HEK293 (cell line): ENCODE data around the gene TMEM174.

ENCODE experiments used
- EGR2 ChIP-seq: fragments of 450-650 bp; formaldehyde crosslinking; IDR thresholded peaks from 2 replicates; pipeline ENCODE4 v1.5.1; 2016; ENCODE audit warnings: low read depth, missing biosample characterization, missing genetic modification characterization
- FEZF1 ChIP-seq: fragments of 450-650 bp; formaldehyde crosslinking; IDR thresholded peaks from 2 replicates; pipeline ENCODE4 v1.5.1; 2016; ENCODE audit warnings: missing biosample characterization, missing genetic modification characterization
- GLI2 ChIP-seq: fragments of 450-650 bp; formaldehyde crosslinking; IDR thresholded peaks from 2 replicates; pipeline ENCODE4; 2017; ENCODE audit warnings: missing biosample characterization, missing genetic modification characterization, low read depth, borderline replicate concordance
- HIC1 ChIP-seq: fragments of 450-650 bp; formaldehyde crosslinking; IDR thresholded peaks from 2 replicates; pipeline ENCODE4 v1.5.1; 2016; ENCODE audit warnings: missing biosample characterization, missing genetic modification characterization
- HOXD13 ChIP-seq: sonication (generic); formaldehyde crosslinking; IDR thresholded peaks from 2 replicates; pipeline ENCODE4 v1.8.0; 2022; ENCODE audit warnings: missing genetic modification reagents, borderline replicate concordance
- SCRT1 ChIP-seq: fragments of 450-650 bp; formaldehyde crosslinking; IDR thresholded peaks from 2 replicates; pipeline ENCODE4 v1.5.1; 2016; ENCODE audit warnings: missing biosample characterization, missing genetic modification characterization, borderline replicate concordance
- TSHZ1 ChIP-seq: fragments of 450-650 bp; formaldehyde crosslinking; IDR thresholded peaks from 2 replicates; pipeline ENCODE4 v1.5.1; 2016; ENCODE audit warnings: missing biosample characterization, missing genetic modification characterization, borderline replicate concordance
- ZFHX2 ChIP-seq: fragments of 450-650 bp; formaldehyde crosslinking; conservative IDR thresholded peaks from 2 replicates; pipeline ENCODE4 v1.5.1; 2016; ENCODE audit warnings: missing biosample characterization, missing genetic modification characterization
- ZNF140 ChIP-seq: fragments of 450-650 bp; formaldehyde crosslinking; IDR thresholded peaks from 2 replicates; pipeline ENCODE4 v1.5.1; 2016; ENCODE audit warnings: missing biosample characterization, missing genetic modification characterization
- ZNF175 ChIP-seq: fragments of 450-650 bp; formaldehyde crosslinking; IDR thresholded peaks from 2 replicates; pipeline ENCODE4 v1.5.1; 2016; ENCODE audit warnings: missing biosample characterization, missing genetic modification characterization
- ZNF335 ChIP-seq: fragments of 450-650 bp; formaldehyde crosslinking; conservative IDR thresholded peaks from 2 replicates; pipeline ENCODE4 v1.5.1; 2016; ENCODE audit warnings: missing biosample characterization, missing genetic modification characterization
- ZNF398 ChIP-seq: fragments of 450-650 bp; formaldehyde crosslinking; IDR thresholded peaks from 2 replicates; pipeline ENCODE4 v1.5.1; 2017; ENCODE audit warnings: missing biosample characterization, missing genetic modification characterization
- ZNF510 ChIP-seq: fragments of 450-650 bp; formaldehyde crosslinking; IDR thresholded peaks from 2 replicates; pipeline ENCODE4 v1.5.1; 2018; ENCODE audit warnings: mild to moderate bottlenecking, missing genetic modification characterization, missing biosample characterization; ENCODE audit not compliant: insufficient replicate concordance
- ZNF555 ChIP-seq: fragments of 450-650 bp; formaldehyde crosslinking; conservative IDR thresholded peaks from 2 replicates; pipeline ENCODE4 v1.5.1; 2017; ENCODE audit warnings: missing biosample characterization, mild to moderate bottlenecking, missing genetic modification characterization, inconsistent platforms
- ZNF560 ChIP-seq: fragments of 450-650 bp; formaldehyde crosslinking; IDR thresholded peaks from 2 replicates; pipeline ENCODE4 v1.5.1; 2017; ENCODE audit warnings: missing biosample characterization, missing genetic modification characterization, borderline replicate concordance
- ZNF629 ChIP-seq: fragments of 450-650 bp; formaldehyde crosslinking; IDR thresholded peaks from 2 replicates; pipeline ENCODE4 v1.5.1; 2017; ENCODE audit warnings: missing biosample characterization, missing genetic modification characterization
- ZNF639 ChIP-seq: fragments of 450-650 bp; formaldehyde crosslinking; IDR thresholded peaks from 2 replicates; pipeline ENCODE4 v1.5.1; 2016; ENCODE audit warnings: missing biosample characterization, missing genetic modification characterization
- ZSCAN4 ChIP-seq: fragments of 450-650 bp; formaldehyde crosslinking; IDR thresholded peaks from 2 replicates; pipeline ENCODE4 v1.5.1; 2017; ENCODE audit warnings: missing biosample characterization, missing genetic modification characterization
- TF ChIP-seq, protein P1 (sequence below): fragments of 450-650 bp; formaldehyde crosslinking; IDR thresholded peaks from 2 replicates; pipeline ENCODE4 v1.5.1; 2016; ENCODE audit warnings: missing biosample characterization, missing genetic modification characterization
- TF ChIP-seq, protein P2 (sequence below): fragments of 450-650 bp; formaldehyde crosslinking; IDR thresholded peaks from 2 replicates; pipeline ENCODE4 v1.5.1; 2017; ENCODE audit warnings: missing biosample characterization, missing genetic modification characterization
- TF ChIP-seq, protein P3 (sequence below): fragments of 450-650 bp; IDR thresholded peaks from 2 replicates; pipeline ENCODE4 v1.5.1; 2018; ENCODE audit warnings: missing biosample characterization, mild to moderate bottlenecking, missing genetic modification characterization

The TMEM174 gene

DNA sequence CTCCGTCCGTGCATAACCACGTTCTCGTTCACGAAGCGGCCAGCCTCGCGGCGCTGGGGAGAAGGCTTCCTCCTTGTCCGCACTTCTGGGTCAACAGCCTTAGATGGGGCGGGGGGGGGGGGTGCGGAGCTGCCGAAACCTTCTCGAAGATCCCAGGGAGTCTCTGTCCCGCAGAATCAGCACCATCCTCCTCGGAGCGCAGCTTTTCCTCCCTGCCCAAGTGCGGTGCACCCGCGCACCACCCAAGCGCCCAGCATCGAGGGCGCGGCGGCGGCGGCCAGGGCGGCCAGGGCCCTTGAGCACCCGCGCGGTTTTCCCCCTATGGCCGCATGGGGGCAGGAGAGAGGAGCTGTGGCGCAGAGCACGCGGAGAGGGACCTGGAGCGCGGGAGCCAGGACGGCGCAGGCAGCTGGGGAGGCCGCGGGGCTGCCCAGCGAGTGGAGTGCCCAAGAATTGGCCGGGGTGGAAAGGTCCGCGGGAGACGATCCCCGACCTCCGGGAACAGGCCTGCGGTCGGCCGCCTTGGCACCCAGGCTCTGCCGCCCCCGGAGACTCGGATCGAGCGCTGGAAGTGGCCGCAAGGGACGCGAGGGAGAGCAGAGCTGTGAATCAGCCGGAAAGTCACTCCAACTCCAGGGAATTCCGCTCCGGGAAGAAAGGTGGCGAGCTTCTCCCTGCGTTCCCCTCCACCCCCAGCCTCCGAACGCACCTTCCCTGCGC lies 43.1 kb downstream of the TMEM174 start (continued):
- TF ChIP-seq ZNF555 (tag by site-specific recombination) (no peak), HIC1 (tag by site-specific recombination) (peak; percentile 77), ZSCAN4 (peak; percentile 19; the same call in 1 of the 2 replicates), ZNF175 (tag by site-specific recombination) (no peak), ZNF629 (tag by site-specific recombination) (peak; percentile 79), ZNF398 (tag by site-specific recombination) (peak; percentile 68), ZFHX2 (peak; percentile 54), SCRT1 (tag by site-specific recombination) (no peak), ZNF639 (tag by site-specific recombination) (0 out of 2 replicates have a peak, but pooled peaks have one; percentile 17), EGR2 (tag by site-specific recombination) (peak; percentile 16; the same call in 1 of the 2 replicates), ZNF140 (tag by site-specific recombination) (0 out of 2 replicates have a peak, but pooled peaks have one; percentile 15), FEZF1 (no peak), HOXD13 (no peak), ZNF335 (tag by site-specific recombination) (peak; percentile 97), ZNF510 (no peak), ZNF560 (tag by site-specific recombination) (peak; percentile 93), TSHZ1 (tag by site-specific recombination) (no peak; the same call in 1 of the 2 replicates), GLI2 (no peak)
- TF ChIP-seq, protein P1, sequence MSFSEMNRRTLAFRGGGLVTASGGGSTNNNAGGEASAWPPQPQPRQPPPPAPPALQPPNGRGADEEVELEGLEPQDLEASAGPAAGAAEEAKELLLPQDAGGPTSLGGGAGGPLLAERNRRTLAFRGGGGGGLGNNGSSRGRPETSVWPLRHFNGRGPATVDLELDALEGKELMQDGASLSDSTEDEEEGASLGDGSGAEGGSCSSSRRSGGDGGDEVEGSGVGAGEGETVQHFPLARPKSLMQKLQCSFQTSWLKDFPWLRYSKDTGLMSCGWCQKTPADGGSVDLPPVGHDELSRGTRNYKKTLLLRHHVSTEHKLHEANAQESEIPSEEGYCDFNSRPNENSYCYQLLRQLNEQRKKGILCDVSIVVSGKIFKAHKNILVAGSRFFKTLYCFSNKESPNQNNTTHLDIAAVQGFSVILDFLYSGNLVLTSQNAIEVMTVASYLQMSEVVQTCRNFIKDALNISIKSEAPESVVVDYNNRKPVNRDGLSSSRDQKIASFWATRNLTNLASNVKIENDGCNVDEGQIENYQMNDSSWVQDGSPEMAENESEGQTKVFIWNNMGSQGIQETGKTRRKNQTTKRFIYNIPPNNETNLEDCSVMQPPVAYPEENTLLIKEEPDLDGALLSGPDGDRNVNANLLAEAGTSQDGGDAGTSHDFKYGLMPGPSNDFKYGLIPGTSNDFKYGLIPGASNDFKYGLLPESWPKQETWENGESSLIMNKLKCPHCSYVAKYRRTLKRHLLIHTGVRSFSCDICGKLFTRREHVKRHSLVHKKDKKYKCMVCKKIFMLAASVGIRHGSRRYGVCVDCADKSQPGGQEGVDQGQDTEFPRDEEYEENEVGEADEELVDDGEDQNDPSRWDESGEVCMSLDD (tag by site-specific recombination) = 0 out of 2 replicates have a peak, but pooled peaks have one; percentile 49
- TF ChIP-seq, protein P2, sequence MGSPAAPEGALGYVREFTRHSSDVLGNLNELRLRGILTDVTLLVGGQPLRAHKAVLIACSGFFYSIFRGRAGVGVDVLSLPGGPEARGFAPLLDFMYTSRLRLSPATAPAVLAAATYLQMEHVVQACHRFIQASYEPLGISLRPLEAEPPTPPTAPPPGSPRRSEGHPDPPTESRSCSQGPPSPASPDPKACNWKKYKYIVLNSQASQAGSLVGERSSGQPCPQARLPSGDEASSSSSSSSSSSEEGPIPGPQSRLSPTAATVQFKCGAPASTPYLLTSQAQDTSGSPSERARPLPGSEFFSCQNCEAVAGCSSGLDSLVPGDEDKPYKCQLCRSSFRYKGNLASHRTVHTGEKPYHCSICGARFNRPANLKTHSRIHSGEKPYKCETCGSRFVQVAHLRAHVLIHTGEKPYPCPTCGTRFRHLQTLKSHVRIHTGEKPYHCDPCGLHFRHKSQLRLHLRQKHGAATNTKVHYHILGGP (tag by site-specific recombination) = no peak
- TF ChIP-seq, protein P3, sequence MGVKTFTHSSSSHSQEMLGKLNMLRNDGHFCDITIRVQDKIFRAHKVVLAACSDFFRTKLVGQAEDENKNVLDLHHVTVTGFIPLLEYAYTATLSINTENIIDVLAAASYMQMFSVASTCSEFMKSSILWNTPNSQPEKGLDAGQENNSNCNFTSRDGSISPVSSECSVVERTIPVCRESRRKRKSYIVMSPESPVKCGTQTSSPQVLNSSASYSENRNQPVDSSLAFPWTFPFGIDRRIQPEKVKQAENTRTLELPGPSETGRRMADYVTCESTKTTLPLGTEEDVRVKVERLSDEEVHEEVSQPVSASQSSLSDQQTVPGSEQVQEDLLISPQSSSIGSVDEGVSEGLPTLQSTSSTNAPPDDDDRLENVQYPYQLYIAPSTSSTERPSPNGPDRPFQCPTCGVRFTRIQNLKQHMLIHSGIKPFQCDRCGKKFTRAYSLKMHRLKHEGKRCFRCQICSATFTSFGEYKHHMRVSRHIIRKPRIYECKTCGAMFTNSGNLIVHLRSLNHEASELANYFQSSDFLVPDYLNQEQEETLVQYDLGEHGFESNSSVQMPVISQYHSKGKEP (tag by site-specific recombination) = no peak
